GM20000 (cell line): ENCODE results near the gene DIP2C.
"Not testable (repeated sequence)": the region's sequence is repeated elsewhere in the genome, so short reads cannot be mapped to it uniquely, and the experiment has no call there.

Experiments
- DNase-seq: peaks from one replicate; pipeline ENCODE4 v3.0.0; 2012; ENCODE audit warnings: low spot score
- CTCF ChIP-seq: IDR thresholded peaks from 2 replicates; pipeline ENCODE4 v1.5.1; 2012; ENCODE audit warnings: mild to moderate bottlenecking, control low read depth; ENCODE audit errors: extremely low read depth, missing control alignments

Gene DIP2C

GRCh38 chr10:371515-371914 lies 318.0 kb downstream of the DIP2C start:
- DNase-seq, result no peak
- no peak for TF ChIP-seq CTCF

GRCh38 chr10:370449-370825 lies 319.0 kb downstream of the DIP2C start:
- DNase-seq, result no peak
- no peak for TF ChIP-seq CTCF

- DNase-seq, result no peak
- TF ChIP-seq CTCF, result no peak
Measured at GRCh38 chr10:369684-370448, 319.6 kb downstream of the DIP2C start.

- no peak for TF ChIP-seq CTCF
- no peak for DNase-seq
Measured at GRCh38 chr10:369221-369683, 320.2 kb downstream of the DIP2C start.

GRCh38 chr10:368579-369220 lies 320.8 kb downstream of the DIP2C start:
- TF ChIP-seq CTCF, result no peak
- no peak for DNase-seq

GRCh38 chr10:368107-368506 lies 321.4 kb downstream of the DIP2C start:
- not testable (repeated sequence) for DNase-seq

- no peak for TF ChIP-seq CTCF
- DNase-seq, result no peak
Measured at GRCh38 chr10:367636-368035, 321.8 kb downstream of the DIP2C start.

GRCh38 chr10:366186-366585 lies 323.3 kb downstream of the DIP2C start:
- TF ChIP-seq CTCF, result no peak
- DNase-seq, result no peak
